Inferior parietal cortex (tissue), 1 donor: ENCODE results near the gene TRERF1.
"Not testable (repeated sequence)": the region's sequence is repeated elsewhere in the genome, so short reads cannot be mapped to it uniquely, and the experiment has no call there.

Source experiments
- DNase-seq: peaks from one replicate; pipeline ENCODE4 v3.0.0-alpha.2; 2016; ENCODE audit errors: extremely low spot score

Gene TRERF1, protein sequence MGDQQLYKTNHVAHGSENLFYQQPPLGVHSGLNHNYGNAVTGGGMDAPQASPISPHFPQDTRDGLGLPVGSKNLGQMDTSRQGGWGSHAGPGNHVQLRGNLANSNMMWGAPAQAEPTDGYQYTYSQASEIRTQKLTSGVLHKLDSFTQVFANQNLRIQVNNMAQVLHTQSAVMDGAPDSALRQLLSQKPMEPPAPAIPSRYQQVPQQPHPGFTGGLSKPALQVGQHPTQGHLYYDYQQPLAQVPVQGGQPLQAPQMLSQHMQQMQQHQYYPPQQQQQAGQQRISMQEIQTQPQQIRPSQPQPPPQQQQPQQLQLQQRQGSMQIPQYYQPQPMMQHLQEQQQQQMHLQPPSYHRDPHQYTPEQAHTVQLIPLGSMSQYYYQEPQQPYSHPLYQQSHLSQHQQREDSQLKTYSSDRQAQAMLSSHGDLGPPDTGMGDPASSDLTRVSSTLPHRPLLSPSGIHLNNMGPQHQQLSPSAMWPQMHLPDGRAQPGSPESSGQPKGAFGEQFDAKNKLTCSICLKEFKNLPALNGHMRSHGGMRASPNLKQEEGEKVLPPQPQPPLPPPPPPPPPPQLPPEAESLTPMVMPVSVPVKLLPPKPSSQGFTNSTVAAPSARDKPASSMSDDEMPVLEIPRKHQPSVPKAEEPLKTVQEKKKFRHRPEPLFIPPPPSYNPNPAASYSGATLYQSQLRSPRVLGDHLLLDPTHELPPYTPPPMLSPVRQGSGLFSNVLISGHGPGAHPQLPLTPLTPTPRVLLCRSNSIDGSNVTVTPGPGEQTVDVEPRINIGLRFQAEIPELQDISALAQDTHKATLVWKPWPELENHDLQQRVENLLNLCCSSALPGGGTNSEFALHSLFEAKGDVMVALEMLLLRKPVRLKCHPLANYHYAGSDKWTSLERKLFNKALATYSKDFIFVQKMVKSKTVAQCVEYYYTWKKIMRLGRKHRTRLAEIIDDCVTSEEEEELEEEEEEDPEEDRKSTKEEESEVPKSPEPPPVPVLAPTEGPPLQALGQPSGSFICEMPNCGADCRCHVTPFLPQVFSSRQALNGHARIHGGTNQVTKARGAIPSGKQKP (N-terminal part only)

GRCh38 chr6:42451333-42452170 is at the start of gene TRERF1:
Gene TRERF1, minus strand, starts transcription at chr6:42451926. Its CDS starts 182,336 bp downstream, at chr6:42269590.
- DNase-seq = no peak

GRCh38 chr6:42498473-42499128 is 46.9 kb upstream of the TRERF1 start:
- no peak for DNase-seq

DNA sequence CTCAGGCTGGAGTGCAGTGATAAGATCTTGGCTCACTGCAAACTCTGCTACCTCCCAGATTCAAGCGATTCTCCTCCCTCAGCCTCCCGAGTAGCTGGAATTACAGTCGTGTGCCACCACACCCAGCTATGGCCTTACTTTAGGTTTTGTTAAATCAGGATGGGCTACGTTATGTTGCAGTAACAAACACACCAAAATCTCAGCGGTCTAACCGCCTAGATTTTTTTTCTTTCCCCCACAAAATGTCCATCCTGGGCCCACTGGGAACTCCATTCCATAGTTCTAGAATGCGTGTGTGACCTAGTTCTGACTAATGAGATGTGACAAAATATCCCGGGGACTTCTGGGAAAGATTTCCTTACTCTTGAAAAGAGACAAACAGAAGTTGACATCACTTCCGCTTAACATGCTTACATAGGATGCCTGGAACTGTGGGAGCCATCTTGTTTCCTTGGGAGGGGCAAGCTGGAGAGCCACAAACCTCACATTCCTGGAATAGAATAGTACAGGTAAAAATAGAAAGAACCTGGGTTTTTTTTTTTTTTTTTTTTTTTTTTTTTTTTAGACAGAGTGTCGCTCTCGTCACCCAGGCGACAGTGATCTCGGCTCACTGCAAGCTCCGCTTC is 42.3 kb upstream of the TRERF1 start:
- no peak for DNase-seq

DNA sequence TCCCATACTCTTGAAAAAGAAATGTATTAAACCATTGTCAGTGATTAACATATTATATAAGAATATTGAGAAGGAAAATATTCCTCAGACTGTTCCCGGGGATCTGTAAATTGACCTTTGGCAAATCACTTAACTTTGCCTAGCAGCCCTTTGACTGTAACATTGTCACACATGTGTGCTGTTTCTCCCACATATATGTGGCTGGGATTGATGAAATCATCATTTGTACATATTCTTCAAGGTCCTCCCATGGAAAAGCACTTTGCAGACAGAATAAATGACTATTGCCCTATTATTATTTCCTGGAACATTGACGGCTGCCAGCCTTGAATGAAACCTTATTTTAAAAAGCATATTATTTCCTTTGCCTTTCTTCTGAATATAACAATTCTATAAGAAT is 36.4 kb upstream of the TRERF1 start:
- DNase-seq = no peak

DNA sequence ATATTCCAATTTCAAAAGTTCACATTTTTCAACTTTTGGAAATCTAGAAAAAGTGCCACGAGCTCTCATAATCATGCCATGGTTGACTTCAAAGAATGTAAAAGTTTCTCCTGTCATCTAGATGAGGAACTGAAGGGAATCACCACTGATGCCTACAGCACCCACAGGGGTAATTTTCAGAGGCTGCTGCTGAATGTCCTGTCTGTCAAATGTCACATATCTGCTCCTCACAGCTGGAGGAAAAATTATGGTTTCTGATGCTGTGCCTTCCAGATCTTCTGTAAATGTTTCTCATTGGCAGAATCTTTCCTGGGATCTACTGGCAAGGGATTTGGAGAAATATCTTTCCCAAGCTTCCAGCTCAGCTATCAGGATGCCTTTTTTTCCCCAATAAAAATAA is 32.5 kb upstream of the TRERF1 start:
- no peak for DNase-seq

GRCh38 chr6:42482174-42482573 is 30.4 kb upstream of the TRERF1 start:
- no peak for DNase-seq

DNA sequence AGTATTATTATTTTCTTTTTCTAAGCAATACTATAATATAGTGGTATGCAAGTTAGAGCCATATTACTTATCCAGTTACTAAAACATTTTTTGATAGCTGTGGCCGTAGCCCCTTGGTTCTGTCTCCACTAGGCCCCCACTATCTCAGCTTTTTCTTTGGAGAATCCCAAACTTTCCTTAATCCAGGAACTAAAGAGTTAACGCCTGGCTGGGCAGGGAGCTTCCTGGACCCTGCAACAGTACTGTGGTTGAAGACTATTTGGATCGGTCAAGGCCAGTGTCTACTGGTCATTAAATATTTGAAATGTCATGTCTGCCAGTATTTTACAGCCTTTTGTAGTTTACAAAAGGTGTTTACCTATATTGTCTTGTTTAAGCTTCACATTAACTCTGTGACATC is 20.0 kb upstream of the TRERF1 start:
- DNase-seq = no peak

DNA sequence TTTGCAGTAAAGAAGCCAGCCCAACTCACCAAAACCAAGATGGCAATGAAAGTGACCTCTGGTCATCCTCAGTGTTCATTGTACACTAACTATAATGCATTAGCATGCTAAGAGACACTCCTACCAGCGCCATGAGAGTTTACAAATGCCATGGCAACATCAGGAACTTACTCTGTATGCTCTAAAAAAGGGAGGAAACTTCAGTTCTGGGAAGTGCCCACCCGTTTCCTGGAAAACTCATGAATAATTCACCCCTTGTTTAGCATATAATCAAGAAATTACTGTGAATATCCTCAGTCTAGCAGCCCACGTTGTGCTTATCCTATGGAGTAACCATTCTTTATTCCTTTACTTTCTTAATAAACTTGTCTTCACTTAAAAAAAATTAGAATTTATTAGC is 19.4 kb upstream of the TRERF1 start:
- no peak for DNase-seq

DNA sequence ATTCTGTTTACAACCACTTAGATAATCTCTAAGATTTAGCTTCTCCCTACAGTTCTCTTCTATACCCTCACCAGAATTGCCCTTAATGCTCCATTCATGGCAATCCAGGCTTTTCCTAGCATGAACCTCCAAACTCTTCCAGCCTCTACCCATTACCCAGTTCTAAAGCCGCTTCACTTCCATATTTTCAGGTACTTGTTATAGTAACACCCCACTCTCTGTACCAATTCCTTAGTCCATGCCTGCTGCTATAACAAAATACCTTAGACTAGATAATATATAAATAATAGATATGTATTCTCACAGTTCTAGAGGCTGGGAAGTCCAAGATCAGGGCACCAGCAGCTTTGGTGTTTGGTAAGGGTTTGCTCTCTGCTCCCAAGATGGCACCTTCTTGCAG is 16.5 kb upstream of the TRERF1 start:
- no peak for DNase-seq

- no peak for DNase-seq
These were observed 15.9 kb upstream of the TRERF1 start for GRCh38 chr6:42467651-42468050.

GRCh38 chr6:42466470-42466869 is 14.7 kb upstream of the TRERF1 start:
- not testable (repeated sequence) for DNase-seq

DNA sequence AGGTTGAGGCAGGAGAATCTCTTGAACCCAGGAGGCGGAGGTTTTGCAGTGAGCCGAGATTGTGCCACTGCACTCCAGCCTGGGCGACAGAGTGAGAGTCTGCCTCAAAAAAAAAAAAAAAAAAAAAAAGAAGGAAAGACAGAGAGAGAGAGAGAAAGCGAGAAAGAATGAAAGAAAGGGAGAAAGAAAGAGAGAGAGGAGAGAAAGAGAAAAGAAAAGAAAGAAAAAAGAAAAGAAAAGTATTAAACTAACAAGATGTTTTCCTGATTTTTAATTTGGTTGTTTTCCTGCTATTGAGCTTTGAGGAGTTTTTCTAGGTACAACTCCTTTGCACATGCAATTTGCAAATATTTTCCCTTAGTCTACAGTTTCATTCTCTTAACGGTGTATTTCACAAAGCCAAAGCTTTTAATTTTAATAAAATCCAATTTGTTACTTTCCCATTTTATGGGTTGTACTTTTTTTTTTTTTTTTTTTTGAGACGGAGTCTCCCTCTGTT is 10.8 kb upstream of the TRERF1 start:
- DNase-seq = no peak

DNA sequence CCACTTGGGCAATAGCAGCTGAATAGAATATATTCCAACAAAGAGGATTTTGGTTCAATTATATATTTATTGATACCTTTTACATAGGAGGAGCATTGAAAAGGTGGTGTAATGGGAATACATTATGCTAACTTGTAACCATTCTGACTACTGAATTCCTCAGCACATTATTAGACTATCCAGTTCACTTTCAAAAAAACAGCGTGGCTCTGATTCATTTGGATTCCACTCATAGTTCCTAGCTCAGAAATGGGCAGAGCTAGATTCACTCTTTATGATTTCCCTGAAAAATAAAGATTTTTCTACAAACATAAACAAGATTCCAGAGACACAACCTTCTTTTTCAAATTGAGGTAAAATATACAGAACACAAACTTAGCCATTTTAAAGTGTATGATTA is 9.2 kb upstream of the TRERF1 start:
- no peak for DNase-seq

GRCh38 chr6:42459888-42460287 is 8.2 kb upstream of the TRERF1 start:
- DNase-seq = no peak

GRCh38 chr6:42454428-42454791 is 2.7 kb upstream of the TRERF1 start:
- no peak for DNase-seq

GRCh38 chr6:42453654-42454427 is 2.1 kb upstream of the TRERF1 start:
- DNase-seq = no peak

DNA sequence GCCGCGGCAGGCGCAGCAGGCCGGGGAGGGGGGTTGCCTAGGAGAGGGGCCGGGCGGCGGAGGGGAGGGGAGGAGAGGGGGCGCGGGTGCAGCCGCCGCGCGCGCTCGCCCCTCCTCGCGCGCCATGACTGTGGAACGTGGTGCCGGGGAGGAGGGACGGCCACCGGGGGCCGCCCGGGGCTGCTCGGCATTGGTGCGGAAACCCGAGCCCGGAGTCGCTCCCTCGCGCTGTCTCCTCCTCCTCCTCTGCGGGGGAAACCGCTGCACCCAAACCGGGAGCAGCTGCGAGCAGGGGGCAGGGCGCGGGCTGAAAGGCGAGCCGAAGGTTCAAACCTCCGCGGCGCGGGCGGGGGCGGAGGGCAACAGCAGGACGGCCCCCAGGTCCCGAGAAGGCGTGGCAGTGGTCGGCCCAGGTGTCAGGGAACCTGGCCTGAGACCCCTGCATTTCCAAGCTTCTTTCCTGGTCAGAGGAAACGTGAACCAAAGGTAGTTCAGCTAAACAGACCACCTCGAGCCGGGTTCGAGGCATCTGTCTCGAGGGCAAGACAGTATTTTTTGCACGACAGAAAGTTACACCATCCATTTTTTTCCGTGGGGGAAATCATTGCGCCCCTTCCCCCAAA is 1.4 kb upstream of the TRERF1 start:
- DNase-seq = no peak

DNA sequence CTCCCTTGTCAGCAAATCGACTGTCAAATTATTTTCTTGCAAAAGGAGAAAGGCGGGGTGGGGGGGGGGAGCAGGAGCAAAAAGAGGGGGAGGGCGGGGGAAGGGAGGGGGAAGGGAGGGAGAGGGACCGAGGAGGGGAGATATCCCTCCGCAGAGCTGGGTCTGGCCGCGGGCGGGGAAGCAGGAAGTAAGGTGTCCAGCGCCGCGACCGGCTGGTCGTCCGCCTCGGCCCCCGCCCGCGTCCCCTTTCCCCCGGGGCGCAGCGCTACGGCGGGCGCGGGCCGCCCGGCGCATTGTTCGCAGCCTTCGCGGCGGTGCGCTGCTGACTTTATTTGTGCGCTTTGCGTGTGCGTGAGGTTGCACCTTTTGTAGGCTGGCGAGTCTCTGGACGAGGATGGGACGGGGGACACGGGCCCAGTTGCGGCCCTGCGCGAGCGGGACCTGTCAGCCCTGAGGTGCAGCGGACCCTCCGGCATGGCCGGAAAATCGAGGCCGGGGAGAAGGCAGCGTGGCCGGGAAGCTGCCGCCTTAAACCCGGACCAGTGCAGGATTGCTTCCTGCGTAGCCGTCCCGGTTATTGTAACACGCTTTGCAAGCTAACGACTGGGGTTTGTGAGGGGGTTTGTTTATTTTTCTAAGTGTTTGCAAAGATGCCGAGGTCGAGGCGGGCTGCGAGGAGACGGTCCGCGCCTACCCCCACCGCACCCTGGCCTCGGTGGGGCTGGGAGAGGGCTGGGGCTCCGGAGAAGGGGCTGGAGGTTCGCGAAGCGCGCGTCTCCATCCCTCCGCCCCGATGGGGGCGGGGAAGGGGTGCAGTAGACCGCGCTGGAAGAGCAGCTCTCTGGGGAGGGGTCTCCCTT is 675 bp upstream of the TRERF1 start:
- no peak for DNase-seq
